Measurements from ENCODE around the gene COL27A1.

The COL27A1 gene

GRCh38 chr9:114130141-114130540, 25.2 kb upstream of the COL27A1 start:
- TF ChIP-seq POLR2A (IDR thresholded peaks at IDR 0.05; ENCODE audit: low read length) (no peak), GATA1 (IDR thresholded peaks at IDR 0.05; ENCODE audit: low read depth, low read length) (no peak)
- no peak for DNase-seq

- TF ChIP-seq POLR2A (IDR thresholded peaks at IDR 0.05; ENCODE audit: low read length) (no peak), GATA1 (IDR thresholded peaks at IDR 0.05; ENCODE audit: low read depth, low read length) (no peak)
- DNase-seq = no peak
Observed at GRCh38 chr9:114130624-114131277, 24.6 kb upstream of the COL27A1 start.

- DNase-seq = no peak
- TF ChIP-seq GATA1 (IDR thresholded peaks at IDR 0.05; ENCODE audit: low read depth, low read length) (no peak), POLR2A (IDR thresholded peaks at IDR 0.05; ENCODE audit: low read length) (no peak)
Observed at GRCh38 chr9:114131808-114132549, 23.4 kb upstream of the COL27A1 start.

- TF ChIP-seq GATA1 (IDR thresholded peaks at IDR 0.05; ENCODE audit: low read depth, low read length) (no peak), POLR2A (IDR thresholded peaks at IDR 0.05; ENCODE audit: low read length) (no peak)
- no peak for DNase-seq
Observed at GRCh38 chr9:114132550-114132918, 22.8 kb upstream of the COL27A1 start.

- no peak for DNase-seq
- no peak for TF ChIP-seq GATA1 (IDR thresholded peaks at IDR 0.05; ENCODE audit: low read depth, low read length)
- TF ChIP-seq POLR2A (IDR thresholded peaks at IDR 0.05; ENCODE audit: low read length) = no peak
Observed at GRCh38 chr9:114134827-114135396, 20.4 kb upstream of the COL27A1 start.

GRCh38 chr9:114137831-114138230, 17.5 kb upstream of the COL27A1 start:
- TF ChIP-seq GATA1 (IDR thresholded peaks at IDR 0.05; ENCODE audit: low read depth, low read length) = no peak
- no peak for TF ChIP-seq POLR2A (IDR thresholded peaks at IDR 0.05; ENCODE audit: low read length)
- DNase-seq = no peak

- no peak for DNase-seq
Observed at GRCh38 chr9:114138552-114138971, 16.8 kb upstream of the COL27A1 start.

GRCh38 chr9:114139071-114139470, 16.3 kb upstream of the COL27A1 start:
- no peak for TF ChIP-seq POLR2A (IDR thresholded peaks at IDR 0.05; ENCODE audit: low read length)
- TF ChIP-seq GATA1 (IDR thresholded peaks at IDR 0.05; ENCODE audit: low read depth, low read length) = no peak
- no peak for DNase-seq

More at GRCh38 chr9:114138552-114138971, 16.8 kb upstream of the COL27A1 start:
- TF ChIP-seq POLR2A (IDR thresholded peaks at IDR 0.05; ENCODE audit: low read length) (no peak), GATA1 (IDR thresholded peaks at IDR 0.05; ENCODE audit: low read depth, low read length) (no peak)

- TF ChIP-seq POLR2A (IDR thresholded peaks at IDR 0.05; ENCODE audit: low read length) (no peak), GATA1 (IDR thresholded peaks at IDR 0.05; ENCODE audit: low read depth, low read length) (no peak)
Observed at GRCh38 chr9:114140401-114140800, 14.9 kb upstream of the COL27A1 start.

GRCh38 chr9:114140850-114141249, 14.5 kb upstream of the COL27A1 start:
- no peak for DNase-seq
- TF ChIP-seq GATA1 (IDR thresholded peaks at IDR 0.05; ENCODE audit: low read depth, low read length) (no peak), POLR2A (IDR thresholded peaks at IDR 0.05; ENCODE audit: low read length) (no peak)

More at GRCh38 chr9:114140401-114140800, 14.9 kb upstream of the COL27A1 start:
- DNase-seq = no peak

- TF ChIP-seq POLR2A (IDR thresholded peaks at IDR 0.05; ENCODE audit: low read length) = no peak
- TF ChIP-seq GATA1 (IDR thresholded peaks at IDR 0.05; ENCODE audit: low read depth, low read length) = no peak
- no peak for DNase-seq
Observed at GRCh38 chr9:114141553-114142402, 13.6 kb upstream of the COL27A1 start.

- TF ChIP-seq POLR2A (IDR thresholded peaks at IDR 0.05; ENCODE audit: low read length) = no peak
- no peak for TF ChIP-seq GATA1 (IDR thresholded peaks at IDR 0.05; ENCODE audit: low read depth, low read length)
- no peak for DNase-seq
Observed at GRCh38 chr9:114143234-114143633, 12.1 kb upstream of the COL27A1 start.

GRCh38 chr9:114146735-114147134, 8.6 kb upstream of the COL27A1 start:
- no peak for DNase-seq
- no peak for TF ChIP-seq GATA1 (IDR thresholded peaks at IDR 0.05; ENCODE audit: low read depth, low read length)
- no peak for TF ChIP-seq POLR2A (IDR thresholded peaks at IDR 0.05; ENCODE audit: low read length)

- no peak for TF ChIP-seq GATA1 (IDR thresholded peaks at IDR 0.05; ENCODE audit: low read depth, low read length)
- no peak for TF ChIP-seq POLR2A (IDR thresholded peaks at IDR 0.05; ENCODE audit: low read length)
- no peak for DNase-seq
Observed at GRCh38 chr9:114149181-114149580, 6.2 kb upstream of the COL27A1 start.

Data from erythroblast (primary cell).